Fibroblast of lung (primary cell): ENCODE measurements around the gene C1GALT1.

Source experiments
- EZH2 ChIP-seq: IDR thresholded peaks from 2 replicates; pipeline ENCODE4 v1.5.1; 2012; ENCODE audit warnings: low read length, control low read depth, mild to moderate bottlenecking; ENCODE audit errors: missing control alignments
- TF ChIP-seq, protein P1 (sequence below), 2 donors: IDR thresholded peaks in 1 of 2; conservative IDR thresholded peaks in 1 of 2; 1 replicate in 1 of 2; 2 replicates in 1 of 2; pipeline ENCODE4 v1.5.1; 2011 to 2012; ENCODE audit warnings: low read length in 2 of 2, control low read depth in 1 of 2, inconsistent platforms in 1 of 2, low read depth in 1 of 2, mild to moderate bottlenecking in 1 of 2

DNA sequence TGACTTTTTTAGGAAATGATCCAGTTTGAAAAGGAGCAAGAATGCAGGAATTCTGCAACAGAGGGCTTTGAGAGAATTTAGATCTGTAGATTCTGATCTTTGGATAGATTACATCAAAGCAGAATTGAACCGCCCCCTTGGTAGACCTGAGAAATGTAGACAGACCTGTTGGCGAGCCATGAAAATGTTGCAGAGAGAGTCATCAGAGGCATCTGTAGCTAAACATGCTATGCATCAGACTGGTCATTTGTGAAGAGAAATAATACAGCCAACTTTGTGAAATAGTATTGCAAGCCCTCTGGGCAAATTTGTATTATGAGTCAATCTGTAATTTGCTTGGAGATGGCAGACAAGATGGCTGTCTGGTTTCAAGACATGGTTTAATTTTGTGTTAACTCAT lies 4.3 kb upstream of the C1GALT1 start:
- TF ChIP-seq, protein P1, sequence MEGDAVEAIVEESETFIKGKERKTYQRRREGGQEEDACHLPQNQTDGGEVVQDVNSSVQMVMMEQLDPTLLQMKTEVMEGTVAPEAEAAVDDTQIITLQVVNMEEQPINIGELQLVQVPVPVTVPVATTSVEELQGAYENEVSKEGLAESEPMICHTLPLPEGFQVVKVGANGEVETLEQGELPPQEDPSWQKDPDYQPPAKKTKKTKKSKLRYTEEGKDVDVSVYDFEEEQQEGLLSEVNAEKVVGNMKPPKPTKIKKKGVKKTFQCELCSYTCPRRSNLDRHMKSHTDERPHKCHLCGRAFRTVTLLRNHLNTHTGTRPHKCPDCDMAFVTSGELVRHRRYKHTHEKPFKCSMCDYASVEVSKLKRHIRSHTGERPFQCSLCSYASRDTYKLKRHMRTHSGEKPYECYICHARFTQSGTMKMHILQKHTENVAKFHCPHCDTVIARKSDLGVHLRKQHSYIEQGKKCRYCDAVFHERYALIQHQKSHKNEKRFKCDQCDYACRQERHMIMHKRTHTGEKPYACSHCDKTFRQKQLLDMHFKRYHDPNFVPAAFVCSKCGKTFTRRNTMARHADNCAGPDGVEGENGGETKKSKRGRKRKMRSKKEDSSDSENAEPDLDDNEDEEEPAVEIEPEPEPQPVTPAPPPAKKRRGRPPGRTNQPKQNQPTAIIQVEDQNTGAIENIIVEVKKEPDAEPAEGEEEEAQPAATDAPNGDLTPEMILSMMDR (conservative IDR thresholded peaks at IDR 0.05 in 1 of 2, IDR thresholded peaks at IDR 0.05 in 1 of 2; ENCODE audit: low read depth in 1 of 2, low read length in 2 of 2), result no peak
- no peak for TF ChIP-seq EZH2
